ENCODE data around the gene RASGRP4. TPM values are rescaled to one million over a fixed set of nuclear protein-coding genes. Genes with fewer than 3 reads are reported as not detected.

RASGRP4 gene
- total RNA-seq, 1 experiment from 2014 or later, result not detected

- Histone ChIP-seq H3K27me3 (ENCODE audit: insufficient read depth, low read depth) (no peaks in the 10 kb centered on the region), H3K9me3 (ENCODE audit: insufficient read depth, low read depth) (no peaks in the 10 kb centered on the region), H3K36me3 (ENCODE audit: low read depth) (no peaks in the 10 kb centered on the region), H3K9me2 (ENCODE audit: insufficient read depth) (no peaks in the 10 kb centered on the region), H2AFZ (no peak overlapping the region), H3K4me3 (no peak overlapping the region), H3K4me1 (replicated peaks; ENCODE audit: insufficient read depth) (peaks cover 8% of the 10 kb centered on the region; the same call in 1 of the 2 replicates), H3F3A (ENCODE audit: insufficient read depth, low read depth) (no peaks in the 10 kb centered on the region), H3K27ac (no peak overlapping the region), H3K4me2 (no peak overlapping the region), H4K20me1 (ENCODE audit: insufficient read depth) (no peaks in the 10 kb centered on the region), H3K79me2 (ENCODE audit: low read depth) (0 out of 2 replicates have a peak, but pooled peaks cover 4% of the 10 kb centered on the region)
- TF ChIP-seq, protein P1, sequence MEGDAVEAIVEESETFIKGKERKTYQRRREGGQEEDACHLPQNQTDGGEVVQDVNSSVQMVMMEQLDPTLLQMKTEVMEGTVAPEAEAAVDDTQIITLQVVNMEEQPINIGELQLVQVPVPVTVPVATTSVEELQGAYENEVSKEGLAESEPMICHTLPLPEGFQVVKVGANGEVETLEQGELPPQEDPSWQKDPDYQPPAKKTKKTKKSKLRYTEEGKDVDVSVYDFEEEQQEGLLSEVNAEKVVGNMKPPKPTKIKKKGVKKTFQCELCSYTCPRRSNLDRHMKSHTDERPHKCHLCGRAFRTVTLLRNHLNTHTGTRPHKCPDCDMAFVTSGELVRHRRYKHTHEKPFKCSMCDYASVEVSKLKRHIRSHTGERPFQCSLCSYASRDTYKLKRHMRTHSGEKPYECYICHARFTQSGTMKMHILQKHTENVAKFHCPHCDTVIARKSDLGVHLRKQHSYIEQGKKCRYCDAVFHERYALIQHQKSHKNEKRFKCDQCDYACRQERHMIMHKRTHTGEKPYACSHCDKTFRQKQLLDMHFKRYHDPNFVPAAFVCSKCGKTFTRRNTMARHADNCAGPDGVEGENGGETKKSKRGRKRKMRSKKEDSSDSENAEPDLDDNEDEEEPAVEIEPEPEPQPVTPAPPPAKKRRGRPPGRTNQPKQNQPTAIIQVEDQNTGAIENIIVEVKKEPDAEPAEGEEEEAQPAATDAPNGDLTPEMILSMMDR (conservative IDR thresholded peaks at IDR 0.05), result no peak
- no peak for TF ChIP-seq EZH2 (IDR thresholded peaks at IDR 0.05; ENCODE audit: low read depth)
- POLR2A ChIA-PET (ENCODE audit: unreplicated experiment), result no interaction called here
- intact Hi-C loops (cut with micrococcal nuclease; ENCODE audit: unreplicated experiment), result loop anchor here (5.0 to 10.0 kb wide), 2 partner anchors 168 to 434 kb away; partner anchors contain the start of gene ECH1
- no TSS peak for BruUV-seq (replicated peaks)
- DNase-seq, result no peak
- CTCF ChIA-PET, result no interaction called here
Measured at GRCh38 chr19:38400361-38400760, 25.7 kb downstream of the RASGRP4 start.

DNA sequence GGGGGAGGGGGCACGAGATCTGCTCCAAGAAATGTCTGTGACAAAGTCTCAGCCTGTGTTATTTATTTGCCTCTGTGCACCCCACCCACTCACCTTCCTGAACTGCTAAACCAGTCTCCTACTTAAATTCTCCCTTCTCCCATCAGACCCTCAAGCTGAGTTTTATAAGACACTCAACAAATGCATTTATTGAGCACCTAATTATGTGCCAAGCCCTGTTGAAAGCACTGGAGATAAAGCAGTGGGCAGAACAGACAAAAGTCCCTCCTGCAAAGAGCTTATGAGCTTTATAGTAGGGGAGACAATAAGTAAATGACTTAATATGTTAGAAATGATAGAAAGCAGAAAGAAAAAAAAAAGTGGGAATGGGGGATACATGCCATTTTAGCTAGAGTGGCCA, 26.5 kb downstream of the RASGRP4 start:
- no TSS peak for BruUV-seq (replicated peaks)
- H3K9me2 ChIP-seq (ENCODE audit: insufficient read depth), result no peaks in the 10 kb centered on the region
- no peak overlapping the region for H2AFZ ChIP-seq
- no peaks in the 10 kb centered on the region for H3K9me3 ChIP-seq (ENCODE audit: insufficient read depth, low read depth)
- POLR2A ChIA-PET (ENCODE audit: unreplicated experiment), result interaction anchor here (0.6 kb wide), 2 partner anchors 102 to 675 kb away, joined by 3 read pairs; no protein-coding TSS in a partner anchor
- no peaks in the 10 kb centered on the region for H4K20me1 ChIP-seq (ENCODE audit: insufficient read depth)
- H3K27me3 ChIP-seq (ENCODE audit: insufficient read depth, low read depth), result no peaks in the 10 kb centered on the region
- DNase-seq, result no peak
- CTCF ChIA-PET, result no interaction called here
- no peak overlapping the region for H3K27ac ChIP-seq
- intact Hi-C loops (cut with micrococcal nuclease; ENCODE audit: unreplicated experiment), result no loop called here
- 0 out of 2 replicates have a peak, but pooled peaks cover 4% of the 10 kb centered on the region for H3K79me2 ChIP-seq (ENCODE audit: low read depth)
- H3K4me3 ChIP-seq, result no peak overlapping the region
- H3K36me3 ChIP-seq (ENCODE audit: low read depth), result no peaks in the 10 kb centered on the region
- TF ChIP-seq EZH2 (IDR thresholded peaks at IDR 0.05; ENCODE audit: low read depth), result no peak
- TF ChIP-seq, protein P1 (conservative IDR thresholded peaks at IDR 0.05), result no peak
- H3F3A ChIP-seq (ENCODE audit: insufficient read depth, low read depth), result no peaks in the 10 kb centered on the region
- peaks cover 8% of the 10 kb centered on the region; the same call in 1 of the 2 replicates for H3K4me1 ChIP-seq (replicated peaks; ENCODE audit: insufficient read depth)
- no peak overlapping the region for H3K4me2 ChIP-seq

DNA sequence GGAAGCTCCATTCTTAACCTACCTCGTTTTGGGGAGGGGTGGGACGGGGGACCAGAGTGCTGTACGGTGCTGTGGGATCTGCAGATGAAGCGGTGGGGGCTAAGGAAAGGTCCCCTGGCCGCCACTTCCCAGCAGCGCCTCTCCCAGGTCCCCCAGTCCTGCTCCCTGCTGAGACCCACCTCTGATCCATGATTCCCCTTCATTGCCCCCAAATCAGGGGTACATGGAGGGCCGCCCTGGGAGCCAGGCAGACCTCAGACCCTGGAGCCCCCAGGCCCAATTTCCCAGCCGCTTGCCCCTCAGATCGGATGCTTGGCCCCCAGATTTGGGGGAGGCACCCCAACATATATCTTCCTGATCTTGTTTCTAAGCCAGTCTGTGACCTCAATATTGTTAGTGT, 26.9 kb downstream of the RASGRP4 start:
- no TSS peak for BruUV-seq (replicated peaks)
- Histone ChIP-seq H3K4me2 (no peak overlapping the region), H3F3A (ENCODE audit: insufficient read depth, low read depth) (no peaks in the 10 kb centered on the region), H3K9me3 (ENCODE audit: insufficient read depth, low read depth) (no peaks in the 10 kb centered on the region), H3K27me3 (ENCODE audit: insufficient read depth, low read depth) (no peaks in the 10 kb centered on the region), H3K79me2 (ENCODE audit: low read depth) (0 out of 2 replicates have a peak, but pooled peaks cover 2% of the 10 kb centered on the region), H3K4me3 (no peak overlapping the region), H4K20me1 (ENCODE audit: insufficient read depth) (no peaks in the 10 kb centered on the region), H3K27ac (no peak overlapping the region), H3K36me3 (ENCODE audit: low read depth) (no peaks in the 10 kb centered on the region), H3K4me1 (replicated peaks; ENCODE audit: insufficient read depth) (peaks cover 8% of the 10 kb centered on the region; the same call in 1 of the 2 replicates), H3K9me2 (ENCODE audit: insufficient read depth) (no peaks in the 10 kb centered on the region), H2AFZ (no peak overlapping the region)
- CTCF ChIA-PET, result no interaction called here
- POLR2A ChIA-PET (ENCODE audit: unreplicated experiment), result interaction anchor here (0.6 kb wide), 1 partner anchor 149 kb away, joined by 11 read pairs; no protein-coding TSS in a partner anchor
- no peak for DNase-seq
- intact Hi-C loops (cut with micrococcal nuclease; ENCODE audit: unreplicated experiment), result no loop called here
- no peak for TF ChIP-seq EZH2 (IDR thresholded peaks at IDR 0.05; ENCODE audit: low read depth)
